ENCODE data around the gene NRN1L.
"Not testable (repeated sequence)": the region's sequence is repeated elsewhere in the genome, so short reads cannot be mapped to it uniquely, and the experiment has no call there.

NRN1L gene

DNA sequence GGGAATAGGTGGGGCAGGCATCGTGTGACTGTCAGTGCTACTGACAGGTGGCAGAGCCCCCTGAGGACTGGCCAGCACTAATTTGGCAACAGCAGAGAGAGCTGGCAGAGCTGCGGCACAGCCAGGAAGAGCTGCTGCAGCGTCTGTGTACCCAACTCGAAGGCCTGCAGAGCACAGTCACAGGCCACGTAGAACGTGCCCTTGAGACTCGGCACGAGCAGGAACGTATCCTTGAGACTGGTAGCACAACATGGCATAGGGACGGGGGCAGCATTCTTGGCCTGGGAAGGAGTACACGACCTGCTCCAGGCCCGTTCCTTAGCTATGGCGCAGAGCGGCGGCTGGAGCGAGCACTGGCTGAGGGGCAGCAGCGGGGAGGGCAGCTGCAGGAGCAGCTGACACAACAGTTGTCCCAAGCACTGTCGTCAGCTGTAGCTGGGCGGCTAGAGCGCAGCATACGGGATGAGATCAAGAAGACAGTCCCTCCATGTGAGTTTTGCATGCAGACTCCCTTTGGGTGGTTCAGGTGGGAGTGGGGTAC is 3.0 kb upstream of the NRN1L start:
- no peak for FAIRE-seq
- no peak for DNase-seq (ENCODE audit: insufficient read length, low spot score)

DNA sequence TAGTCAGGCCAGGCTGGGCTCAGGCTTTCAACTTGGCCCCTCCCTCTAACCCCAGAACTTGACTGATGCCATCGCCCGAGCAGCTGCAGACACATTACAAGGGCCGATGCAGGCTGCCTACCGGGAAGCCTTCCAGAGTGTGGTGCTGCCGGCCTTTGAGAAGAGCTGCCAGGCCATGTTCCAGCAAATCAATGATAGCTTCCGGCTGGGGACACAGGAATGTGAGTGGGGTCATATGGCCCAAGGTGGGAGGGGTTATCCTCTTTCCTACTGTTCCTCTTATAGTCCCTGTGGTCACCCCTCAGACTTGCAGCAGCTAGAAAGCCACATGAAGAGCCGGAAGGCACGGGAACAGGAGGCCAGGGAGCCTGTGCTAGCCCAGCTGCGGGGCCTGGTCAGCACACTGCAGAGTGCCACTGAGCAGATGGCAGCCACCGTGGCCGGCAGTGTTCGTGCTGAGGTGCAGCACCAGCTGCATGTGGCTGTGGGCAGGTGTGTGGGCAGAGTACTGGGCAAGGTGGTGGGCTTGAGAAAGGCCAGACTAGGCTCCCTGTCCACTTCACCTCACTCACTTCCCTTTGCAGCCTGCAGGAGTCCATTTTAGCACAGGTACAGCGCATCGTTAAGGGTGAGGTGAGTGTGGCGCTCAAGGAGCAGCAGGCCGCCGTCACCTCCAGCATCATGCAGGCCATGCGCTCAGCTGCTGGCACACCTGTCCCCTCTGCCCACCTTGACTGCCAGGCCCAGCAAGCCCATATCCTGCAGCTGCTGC is 2.1 kb upstream of the NRN1L start:
- no peak for FAIRE-seq
- DNase-seq (ENCODE audit: insufficient read length, low spot score), result no peak

DNA sequence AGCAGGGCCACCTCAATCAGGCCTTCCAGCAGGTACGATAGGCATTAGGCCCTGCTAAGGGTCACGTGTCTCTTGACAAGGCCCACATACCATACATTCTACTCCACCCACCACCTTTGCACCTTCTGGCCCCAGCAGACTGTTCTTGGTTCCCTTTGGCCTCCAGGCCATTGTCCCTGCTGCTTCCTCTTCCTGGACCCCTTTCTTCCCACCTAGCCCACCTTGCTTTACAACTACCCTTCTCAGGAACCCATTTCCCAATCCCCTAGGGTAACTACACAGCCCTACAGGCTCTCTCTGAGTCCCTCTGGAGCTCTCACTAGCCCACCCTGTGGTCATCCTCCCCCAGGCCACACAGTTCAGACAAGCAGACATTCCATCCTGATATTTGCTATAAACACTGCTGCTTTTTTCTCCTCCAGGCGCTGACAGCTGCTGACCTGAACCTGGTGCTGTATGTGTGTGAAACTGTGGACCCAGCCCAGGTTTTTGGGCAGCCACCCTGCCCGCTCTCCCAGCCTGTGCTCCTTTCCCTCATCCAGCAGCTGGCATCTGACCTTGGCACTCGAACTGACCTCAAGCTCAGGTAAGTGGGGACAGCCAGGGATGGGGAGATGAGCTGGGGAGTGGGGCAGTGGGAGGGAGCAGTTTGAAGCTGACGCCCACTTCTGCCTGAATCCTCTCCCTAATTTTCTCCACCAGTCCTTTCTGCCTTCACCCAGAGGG is 1.4 kb upstream of the NRN1L start:
- FAIRE-seq, result no peak

DNA sequence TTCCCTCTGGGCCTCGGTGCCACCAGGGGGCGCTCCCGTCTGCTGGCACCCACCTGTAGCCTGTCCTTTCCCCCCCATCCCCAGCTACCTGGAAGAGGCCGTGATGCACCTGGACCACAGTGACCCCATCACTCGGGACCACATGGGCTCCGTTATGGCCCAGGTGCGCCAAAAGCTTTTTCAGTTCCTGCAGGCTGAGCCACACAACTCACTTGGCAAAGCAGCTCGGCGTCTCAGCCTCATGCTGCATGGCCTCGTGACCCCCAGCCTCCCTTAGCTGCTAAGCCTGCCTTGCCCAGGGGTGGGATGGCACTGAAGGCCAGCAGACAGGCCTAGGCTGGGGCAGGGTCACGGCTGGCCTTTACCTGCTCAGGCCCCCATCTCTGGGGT is 818 bp upstream of the NRN1L start:
- DNase-seq (ENCODE audit: insufficient read length, low spot score), result peak; percentile 87
- no peak for FAIRE-seq

More for the DNA sequence above, 1.4 kb upstream of the NRN1L start:
- DNase-seq (ENCODE audit: insufficient read length, low spot score), result no peak

DNA sequence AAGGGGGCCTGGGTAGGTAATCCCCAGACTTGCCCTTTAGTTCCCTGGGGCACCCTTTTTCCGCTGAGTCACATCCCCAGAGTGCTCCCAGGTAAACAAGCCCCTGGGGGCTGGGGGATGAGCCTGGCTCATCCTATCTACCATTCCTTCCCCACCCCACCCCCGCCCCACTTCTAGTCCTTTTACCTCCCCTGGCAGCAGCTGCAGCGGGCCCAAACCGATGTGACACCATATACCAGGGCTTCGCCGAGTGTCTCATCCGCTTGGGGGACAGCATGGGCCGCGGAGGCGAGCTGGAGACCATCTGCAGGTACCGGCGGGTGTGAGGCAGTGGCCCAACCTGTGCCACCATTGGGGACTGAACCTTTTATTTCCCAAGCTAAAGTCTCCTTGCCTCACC is 860 bp downstream of the NRN1L start:
- FAIRE-seq, result no peak
- no peak for DNase-seq (ENCODE audit: insufficient read length, low spot score)

DNA sequence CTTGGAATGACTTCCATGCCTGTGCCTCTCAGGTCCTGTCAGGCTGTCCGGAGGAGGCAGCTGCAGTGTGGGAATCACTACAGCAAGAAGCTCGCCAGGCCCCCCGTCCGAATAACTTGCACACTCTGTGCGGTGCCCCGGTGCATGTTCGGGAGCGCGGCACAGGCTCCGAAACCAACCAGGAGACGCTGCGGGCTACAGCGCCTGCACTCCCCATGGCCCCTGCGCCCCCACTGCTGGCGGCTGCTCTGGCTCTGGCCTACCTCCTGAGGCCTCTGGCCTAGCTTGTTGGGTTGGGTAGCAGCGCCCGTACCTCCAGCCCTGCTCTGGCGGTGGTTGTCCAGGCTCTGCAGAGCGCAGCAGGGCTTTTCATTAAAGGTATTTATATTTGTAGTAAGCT is 1.3 kb downstream of the NRN1L start:
- DNase-seq (ENCODE audit: insufficient read length, low spot score), result no peak
- FAIRE-seq, result no peak

DNA sequence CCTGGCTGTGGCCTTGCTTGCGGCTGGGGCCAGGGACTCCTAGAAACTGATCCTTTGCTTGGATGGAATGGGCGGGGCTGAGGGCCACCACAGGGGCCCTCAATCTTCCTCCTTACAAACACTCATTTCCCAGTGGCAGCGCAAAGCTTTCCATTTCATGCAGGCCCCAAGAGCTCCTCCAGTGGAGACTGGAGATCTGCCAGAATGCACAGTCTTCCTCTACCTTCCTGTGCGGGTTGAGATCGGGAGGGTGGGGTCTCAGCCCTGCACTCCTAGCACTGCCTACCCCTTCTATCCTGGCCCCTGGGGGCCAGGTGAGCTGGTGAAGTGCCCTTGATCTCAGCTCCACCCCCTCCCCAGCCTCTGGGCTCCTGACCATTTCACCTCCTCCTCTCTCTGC is 1.7 kb downstream of the NRN1L start:
- no peak for DNase-seq (ENCODE audit: insufficient read length, low spot score)
- no peak for FAIRE-seq

DNA sequence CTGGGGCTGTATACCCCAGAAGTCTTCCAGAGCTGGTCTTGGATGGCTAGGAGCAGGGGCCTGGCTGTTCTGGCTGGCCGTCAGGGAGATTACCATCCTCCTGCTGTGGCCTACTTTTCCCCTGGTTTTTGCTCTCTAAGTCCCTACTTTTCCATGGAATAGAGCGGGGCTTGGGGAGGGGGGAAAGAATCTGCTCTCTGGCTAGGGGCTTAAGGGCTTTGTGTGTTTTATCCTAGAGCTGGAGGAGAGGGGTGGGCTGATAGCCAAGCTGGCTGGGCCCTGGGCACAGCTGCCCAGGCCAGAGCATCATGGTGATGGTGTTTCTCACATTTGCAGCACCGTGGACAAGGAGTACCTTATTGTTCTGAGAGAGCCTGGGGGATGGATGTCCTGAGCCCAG is 3.6 kb downstream of the NRN1L start:
- FAIRE-seq (no peak), DNase-seq (ENCODE audit: insufficient read length, low spot score) (no peak)

DNA sequence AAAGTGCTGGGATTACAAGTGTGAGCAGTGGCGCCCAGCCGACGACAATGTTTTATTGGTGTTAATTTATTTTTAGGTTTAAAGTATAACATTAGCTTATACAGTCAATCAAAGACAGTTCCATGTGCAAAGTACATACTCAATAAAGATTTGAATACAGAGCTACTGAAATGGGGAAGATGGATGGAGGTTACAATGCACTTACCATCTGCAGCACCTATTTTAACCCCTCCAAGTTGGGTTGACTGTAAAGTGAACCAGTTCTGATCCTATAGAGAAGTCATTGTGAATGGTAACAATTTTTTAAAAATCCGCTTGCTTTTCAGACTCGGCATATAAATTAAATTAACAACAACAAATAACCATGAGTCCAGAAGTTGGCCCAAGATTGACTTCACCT is 7.7 kb downstream of the NRN1L start:
- FAIRE-seq (no peak), DNase-seq (ENCODE audit: insufficient read length, low spot score) (no peak)

DNA sequence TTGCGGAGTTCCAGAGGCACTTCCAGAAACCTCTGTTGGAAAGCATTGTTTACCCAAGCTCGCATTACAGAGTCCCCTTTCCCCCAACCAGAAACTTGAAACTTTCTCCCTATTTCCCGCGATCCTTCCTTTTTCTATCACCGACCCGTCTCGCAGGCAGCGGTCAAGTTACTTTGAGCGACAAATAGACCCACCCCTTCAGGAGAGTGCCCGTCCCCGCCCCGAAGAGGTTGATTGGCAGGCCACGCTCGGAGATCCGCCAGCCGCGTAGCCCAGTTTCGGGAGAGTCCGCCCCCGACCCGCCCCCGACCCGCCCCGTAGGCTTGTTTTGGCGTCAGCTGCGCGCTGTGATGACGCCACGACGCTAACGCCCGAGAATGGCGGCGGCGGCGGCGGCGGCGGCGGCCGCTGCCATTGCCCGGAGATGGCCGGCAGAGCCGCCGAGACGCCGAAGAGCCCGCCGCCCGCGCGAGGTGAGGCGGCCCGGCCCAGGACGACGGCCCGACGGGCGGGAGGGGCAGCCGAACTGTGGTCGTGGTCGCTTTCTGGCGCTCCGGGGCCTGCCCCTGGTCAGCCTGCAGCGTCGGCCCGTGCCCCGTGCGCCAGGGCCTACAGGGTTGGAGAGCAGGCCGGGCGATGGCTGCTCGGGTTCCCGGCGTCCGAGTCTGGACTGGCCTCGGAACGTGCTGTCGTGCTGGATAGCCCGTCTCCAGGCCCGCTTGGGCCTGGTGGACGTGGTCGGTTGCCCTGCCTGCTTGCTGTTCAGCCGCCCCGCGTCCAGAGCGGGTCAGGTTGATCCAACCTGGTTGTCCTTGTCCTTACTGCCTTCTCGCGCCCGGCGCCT is 8.4 kb downstream of the NRN1L start, which contains the start of gene PSKH1:
Gene PSKH1 (plus strand): TSS at position 356 of the 844 bp plus-strand sequence. CDS start 15,496 bp downstream, outside the sequence.
- FAIRE-seq (peak; percentile 70), DNase-seq (ENCODE audit: insufficient read length, low spot score) (peak; percentile 99)

DNA sequence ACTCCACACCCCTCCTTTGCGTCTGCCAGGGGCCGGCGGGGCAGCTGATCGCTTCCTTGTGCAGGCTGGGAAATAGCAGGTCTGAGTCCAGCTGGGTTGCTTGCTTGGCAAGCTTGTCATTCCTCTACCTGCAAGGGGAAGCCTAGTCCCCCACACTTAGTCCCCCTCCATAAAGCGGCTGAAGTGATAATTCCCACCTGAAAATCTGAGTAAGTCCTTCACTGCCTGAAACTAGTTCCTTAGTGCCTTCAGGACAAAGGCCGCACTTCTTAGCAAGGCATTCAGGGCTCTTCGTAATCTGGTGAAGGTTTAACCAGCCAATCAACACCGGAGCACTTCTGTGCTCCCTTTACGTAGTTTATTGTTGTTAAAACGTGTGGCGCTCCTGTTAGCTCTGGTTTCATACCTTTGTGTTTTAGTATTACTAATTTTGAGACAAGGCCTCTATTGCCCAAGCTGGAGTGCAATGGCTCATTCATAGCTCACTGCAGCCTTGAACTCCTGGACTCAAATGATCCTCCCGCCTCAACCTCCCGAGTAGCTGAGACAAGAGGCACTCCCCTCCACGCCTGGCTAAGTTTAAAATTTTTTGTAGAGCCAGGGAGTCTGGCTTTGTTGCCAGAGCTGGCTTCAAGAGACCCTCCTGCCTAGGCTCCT is 9.2 kb downstream of the NRN1L start:
- FAIRE-seq (no peak), DNase-seq (ENCODE audit: insufficient read length, low spot score) (no peak)

DNA sequence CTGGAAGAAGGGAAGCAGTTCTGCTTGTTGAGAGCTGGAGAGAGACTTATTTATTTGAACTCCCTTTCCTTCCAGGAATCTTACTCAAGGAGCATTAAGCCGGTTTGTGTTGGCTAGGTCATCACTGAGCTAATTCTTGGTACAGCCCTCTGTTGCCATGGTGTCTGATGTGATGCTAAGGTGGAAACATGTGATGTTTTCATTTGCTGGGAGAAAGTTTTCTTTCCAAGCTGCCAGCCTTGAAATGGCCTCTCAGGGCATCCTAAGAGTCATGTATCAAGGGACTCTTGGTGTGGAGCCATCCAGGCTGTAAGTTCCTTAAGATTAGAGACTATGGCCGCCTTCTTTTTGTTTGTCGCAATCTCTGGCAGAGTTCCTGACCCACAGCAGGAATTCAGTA is 12.5 kb downstream of the NRN1L start:
- FAIRE-seq (no peak), DNase-seq (ENCODE audit: insufficient read length, low spot score) (no peak)

DNA sequence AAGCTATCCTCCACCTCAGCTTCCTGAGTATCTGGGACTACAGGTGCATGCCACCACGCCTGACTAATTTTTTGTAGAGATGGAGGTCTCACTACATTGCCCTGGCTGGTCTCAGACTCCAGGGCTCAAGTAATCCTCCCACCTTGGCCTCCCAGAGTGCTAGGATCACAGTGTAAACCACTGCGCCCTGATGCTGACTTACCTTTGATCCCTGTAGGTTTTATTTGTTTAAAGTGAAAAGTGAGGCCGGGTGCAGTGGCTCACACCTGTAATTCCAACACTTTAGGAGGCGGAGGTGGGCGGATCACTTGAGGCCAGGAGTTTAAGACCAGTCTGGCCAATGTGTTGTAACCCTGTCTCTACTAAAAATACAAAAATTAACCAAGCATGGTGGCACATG is 17.0 kb downstream of the NRN1L start:
- DNase-seq (ENCODE audit: insufficient read length, low spot score) (no peak), FAIRE-seq (no peak)

DNA sequence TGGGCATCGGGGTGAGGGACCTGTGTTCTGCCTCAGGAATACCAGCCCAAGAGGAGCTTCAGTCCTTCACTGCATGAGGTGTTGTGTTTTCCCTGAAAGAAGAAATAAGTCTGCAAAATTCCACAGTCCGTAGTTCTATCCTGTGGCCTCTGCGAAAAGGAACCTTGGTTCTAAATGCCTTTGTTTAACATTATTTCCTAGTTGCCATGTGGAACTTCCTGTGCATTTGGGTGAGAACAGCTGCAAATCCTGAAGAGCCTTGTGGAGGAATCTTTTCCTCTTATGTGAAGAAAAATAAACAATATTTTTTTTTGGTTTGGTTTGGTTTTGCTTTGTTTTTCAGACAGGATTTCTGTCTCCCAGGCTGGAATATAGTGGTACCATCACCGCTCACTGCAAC is 18.1 kb downstream of the NRN1L start:
- no peak for FAIRE-seq

DNA sequence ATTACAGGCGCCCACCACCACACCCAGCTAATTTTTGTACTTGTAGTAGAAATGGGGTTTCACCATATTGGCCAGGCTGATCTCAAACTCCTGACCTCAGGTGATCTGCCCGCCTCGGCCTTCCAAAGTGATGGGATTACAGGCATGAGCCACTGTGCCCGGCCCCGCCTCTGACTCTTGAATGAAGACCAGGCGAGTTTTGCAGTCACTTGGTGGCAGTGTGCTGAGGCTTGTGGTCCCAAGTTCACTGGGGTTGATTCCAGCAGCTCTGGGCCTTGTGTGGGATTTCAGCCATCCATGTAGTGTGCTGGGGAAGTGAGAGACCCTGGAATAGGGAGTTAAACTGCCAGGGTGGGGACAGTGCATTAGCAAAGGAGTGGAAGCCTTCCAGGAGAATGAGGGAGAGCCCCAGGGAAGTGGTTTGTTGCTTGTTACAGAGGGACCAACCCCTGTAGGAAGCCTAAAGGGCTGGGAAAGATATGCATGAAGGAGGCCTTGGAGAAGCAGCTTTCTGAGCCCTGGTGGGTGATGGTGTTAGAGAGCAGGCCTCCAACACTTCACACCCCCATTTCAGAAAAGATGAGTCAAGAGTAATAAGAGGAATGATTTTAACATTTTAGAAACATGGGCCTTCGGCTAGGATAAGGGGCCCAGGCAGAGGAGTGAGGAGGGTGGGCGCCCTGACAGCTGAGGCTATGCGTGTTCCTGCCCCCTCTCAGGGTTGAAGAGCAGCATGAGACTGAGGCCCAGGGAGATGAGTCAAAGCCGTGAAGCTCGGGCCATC is 22.9 kb downstream of the NRN1L start:
- no peak for DNase-seq (ENCODE audit: insufficient read length, low spot score)
- no peak for FAIRE-seq

More for the DNA sequence above, 18.1 kb downstream of the NRN1L start:
- no peak for DNase-seq (ENCODE audit: insufficient read length, low spot score)

DNA sequence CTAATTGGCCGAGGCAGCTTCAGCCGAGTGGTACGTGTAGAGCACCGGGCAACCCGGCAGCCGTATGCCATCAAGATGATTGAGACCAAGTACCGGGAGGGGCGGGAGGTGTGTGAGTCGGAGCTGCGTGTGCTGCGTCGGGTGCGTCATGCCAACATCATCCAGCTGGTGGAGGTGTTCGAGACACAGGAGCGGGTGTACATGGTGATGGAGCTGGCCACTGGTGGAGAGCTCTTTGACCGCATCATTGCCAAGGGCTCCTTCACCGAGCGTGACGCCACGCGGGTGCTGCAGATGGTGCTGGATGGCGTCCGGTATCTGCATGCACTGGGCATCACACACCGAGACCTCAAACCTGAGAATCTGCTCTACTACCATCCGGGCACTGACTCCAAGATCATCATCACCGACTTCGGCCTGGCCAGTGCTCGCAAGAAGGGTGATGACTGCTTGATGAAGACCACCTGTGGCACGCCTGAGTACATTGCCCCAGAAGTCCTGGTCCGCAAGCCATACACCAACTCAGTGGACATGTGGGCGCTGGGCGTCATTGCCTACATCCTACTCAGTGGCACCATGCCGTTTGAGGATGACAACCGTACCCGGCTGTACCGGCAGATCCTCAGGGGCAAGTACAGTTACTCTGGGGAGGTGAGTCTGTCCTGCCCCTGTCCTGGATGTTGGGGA is 24.5 kb downstream of the NRN1L start:
- FAIRE-seq, result no peak
- DNase-seq (ENCODE audit: insufficient read length, low spot score), result no peak

DNA sequence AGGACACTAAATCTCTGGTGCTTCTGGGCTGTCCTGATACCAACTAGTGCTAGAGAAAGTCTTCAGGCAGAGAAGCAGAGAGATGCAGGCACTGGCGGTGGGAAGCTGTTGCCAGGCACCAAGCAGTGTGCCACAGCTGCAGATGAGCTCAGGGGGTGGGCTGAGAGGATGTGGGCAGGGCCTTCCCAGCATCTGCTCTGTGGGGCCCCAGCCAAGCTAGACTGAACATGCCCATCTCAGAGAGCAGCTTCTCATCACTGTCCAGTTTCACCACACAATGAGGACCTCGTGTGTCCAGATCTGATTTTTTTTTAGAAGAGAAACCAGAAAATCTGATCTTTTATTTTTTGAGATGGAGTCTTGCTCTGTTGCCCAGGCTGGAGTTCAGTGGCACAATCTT is 25.5 kb downstream of the NRN1L start:
- DNase-seq (ENCODE audit: insufficient read length, low spot score) (no peak), FAIRE-seq (no peak)

DNA sequence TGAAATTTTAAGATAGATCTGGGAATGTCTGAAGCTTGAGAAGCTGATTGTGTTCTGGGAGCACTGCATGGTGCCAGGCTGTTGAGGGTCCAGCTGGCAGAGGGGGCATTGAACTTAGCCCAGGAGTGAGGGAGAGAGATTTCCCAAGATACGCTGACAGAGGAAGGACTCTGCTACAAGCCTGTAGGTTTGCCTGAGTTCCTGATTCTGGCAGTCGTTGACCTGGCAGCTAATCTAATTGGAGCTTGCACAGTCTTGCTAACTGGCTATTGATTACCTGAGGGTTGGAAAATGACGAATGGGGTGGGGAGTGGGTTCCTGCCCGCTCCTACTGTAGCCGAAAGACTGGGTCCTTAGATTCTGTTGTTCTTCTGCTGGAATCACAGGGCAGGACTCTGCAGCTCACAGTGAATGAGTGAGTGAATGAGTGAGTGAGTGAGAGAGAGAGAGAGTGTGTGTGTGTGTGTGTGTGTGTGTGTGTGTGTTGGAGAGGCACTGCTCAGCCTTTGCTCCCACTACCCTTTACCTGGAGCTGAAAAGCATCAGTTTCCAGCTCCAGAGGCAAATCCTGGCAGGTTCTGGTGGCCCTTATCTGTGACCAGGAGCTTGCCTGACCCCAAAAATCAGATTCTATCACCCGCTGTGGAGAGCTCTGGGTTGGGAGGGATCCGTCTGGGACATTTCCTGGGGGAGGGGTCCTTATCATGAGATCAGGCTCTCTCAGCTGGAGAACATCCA is 30.2 kb downstream of the NRN1L start:
- FAIRE-seq (no peak), DNase-seq (ENCODE audit: insufficient read length, low spot score) (no peak)

DNA sequence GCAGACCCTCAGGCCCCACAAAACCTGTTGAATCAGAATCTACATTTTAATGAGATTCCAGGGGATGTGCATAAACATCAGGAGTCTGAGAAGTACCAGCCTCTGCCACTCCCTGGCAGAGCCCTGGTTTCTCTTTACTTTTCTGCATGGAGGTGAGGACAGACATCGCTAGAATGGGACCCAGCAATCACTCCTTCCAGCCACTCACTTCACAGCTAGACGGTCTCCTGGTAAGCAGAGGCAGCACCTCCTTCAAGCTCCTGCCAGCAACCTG is 30.7 kb downstream of the NRN1L start:
- not testable (repeated sequence) for FAIRE-seq; DNase-seq (ENCODE audit: insufficient read length, low spot score)
